Naive thymus-derived CD4-positive, alpha-beta T cell (primary cell): ENCODE data around the gene ODC1. TPM values are rescaled to one million over a fixed set of nuclear protein-coding genes. Genes with fewer than 3 reads are reported as not detected.
A peak's percentile ranks its signal among the peaks of the same experiment; 100 is the strongest.

Source experiments
- ATAC-seq: fragments of 150-1000 bp; cut with Tn5 transposase; 2 replicates; pipeline ENCODE4 v1.10.0; 2021; ENCODE audit warnings: mild to moderate bottlenecking, moderate library complexity
- CTCF ChIA-PET: fragments of 350-600 bp; sonication (Branson Sonifier 250); formaldehyde crosslinking; loops from one replicate; lab custom pipeline; 2021; ENCODE audit warnings: antibody characterized with exemption; lab: Charles Lee
- POLR2A ChIA-PET: fragments of 350-600 bp; sonication (Branson Sonifier 250); formaldehyde crosslinking; loops from one replicate; lab custom pipeline; 2021; ENCODE audit warnings: antibody characterized with exemption, inconsistent platforms; lab: Charles Lee
- DNase-seq, 9 donors: peaks; one replicate each; pipeline versions ENCODE4 v3.0.0 to v3.0.0-alpha.2; 2020 to 2022; ENCODE audit warnings: mixed read lengths in 1 of 9
- H3K27ac ChIP-seq: one replicate; pipeline ENCODE4 v1.7.0; 2013; ENCODE audit warnings: mild to moderate bottlenecking, low read depth, low read length, moderate library complexity
- H3K27me3 ChIP-seq, 2 donors: one replicate each; pipeline ENCODE4 v1.7.0; 2013; ENCODE audit warnings: low read length in 2 of 2, mild to moderate bottlenecking in 2 of 2, moderate library complexity in 2 of 2; ENCODE audit not compliant: control insufficient read depth in 2 of 2, insufficient read depth in 2 of 2
- H3K36me3 ChIP-seq, 3 experiments: 1 replicate in 2 of 3; 2 replicates in 1 of 3; pipeline ENCODE4 v1.7.0; 2013; ENCODE audit warnings: low read length in 3 of 3, mild to moderate bottlenecking in 3 of 3, moderate library complexity in 1 of 3; ENCODE audit not compliant: insufficient read depth in 3 of 3, control insufficient read depth in 2 of 3
- H3K4me1 ChIP-seq, 2 donors: one replicate each; pipeline ENCODE4 v1.7.0; 2013; ENCODE audit warnings: low read length in 2 of 2, mild to moderate bottlenecking in 2 of 2, moderate library complexity in 1 of 2; ENCODE audit not compliant: control insufficient read depth in 2 of 2, insufficient read depth in 2 of 2
- H3K4me3 ChIP-seq: 2 replicates; pipeline ENCODE4 v1.7.0; 2013; ENCODE audit warnings: mild to moderate bottlenecking, low read length
- H3K9me3 ChIP-seq, 3 experiments: 1 replicate in 2 of 3; 2 replicates in 1 of 3; pipeline ENCODE4 v1.7.0; 2013; ENCODE audit warnings: low read length in 3 of 3; ENCODE audit not compliant: control insufficient read depth in 2 of 3
- H3K27ac Mint-ChIP-seq, 9 donors: one replicate each; pipeline ENCODE4 v1.8.0; 2020 to 2022; ENCODE audit warnings: mixed read lengths in 9 of 9, mild to moderate bottlenecking in 8 of 9, moderate library complexity in 5 of 9, inconsistent platforms in 2 of 9
- H3K27me3 Mint-ChIP-seq, 5 donors: one replicate each; pipeline ENCODE4 v1.8.0; 2021 to 2022; ENCODE audit warnings: mixed read lengths in 5 of 5, mild to moderate bottlenecking in 1 of 5
- H3K36me3 Mint-ChIP-seq, 5 donors: one replicate each; pipeline ENCODE4 v1.8.0; 2020 to 2022; ENCODE audit warnings: mixed read lengths in 5 of 5, mild to moderate bottlenecking in 3 of 5, inconsistent platforms in 1 of 5
- H3K4me1 Mint-ChIP-seq, 7 donors: one replicate each; pipeline ENCODE4 v1.8.0; 2020 to 2022; ENCODE audit warnings: mixed read lengths in 7 of 7, mild to moderate bottlenecking in 3 of 7, inconsistent platforms in 1 of 7
- H3K4me3 Mint-ChIP-seq, 10 donors: one replicate each; pipeline ENCODE4 v1.8.0; 2020 to 2022; ENCODE audit warnings: mild to moderate bottlenecking in 10 of 10, mixed read lengths in 10 of 10, moderate library complexity in 6 of 10, inconsistent platforms in 2 of 10
- H3K9me3 Mint-ChIP-seq, 11 donors: one replicate each; pipeline ENCODE4 v1.8.0; 2020 to 2022; ENCODE audit warnings: mixed read lengths in 11 of 11, mild to moderate bottlenecking in 4 of 11, inconsistent platforms in 1 of 11, moderate library complexity in 1 of 11
- intact Hi-C, 2 donors: fragments of 100-400 bp; cut with micrococcal nuclease; formaldehyde crosslinking; loops; one replicate each; pipeline ENCODE4 v1.15.1; 2023
- polyA plus RNA-seq, 2 donors: library from polyadenylated mRNA; unstranded; fragments of 300-500 nt; fragmentation: Illumina TruSeq; gene quantifications; one replicate each; pipeline ENCODE4 v1.2.3, GENCODE V29; 2021
- total RNA-seq, 6 experiments: library from RNA in 5 of 6; stranded (reverse) in 5 of 6; gene quantifications; 1 replicate in 5 of 6; 2 replicates in 1 of 6; pipeline ENCODE4 v1.2.3 and lab custom pipeline; 2021 to 2026

The ODC1 gene
- total and polyA plus RNA-seq, 7 experiments from 2014 or later, result 32.7 to 88.2 (median 52.4) TPM

- H3K36me3 ChIP-seq, result peaks cover 0 to 18% (median 0%) of the 10 kb centered on the region in 3 experiments
- H3K27ac Mint-ChIP-seq, result peak overlapping the region in 2 of 9 donors; percentile 55 to 56
- ChIA-PET POLR2A (interaction anchor here (0.9 kb wide), 1 partner anchor 93 kb away, joined by 3 read pairs; no protein-coding TSS in a partner anchor), CTCF (interaction anchor here (0.5 to 3.1 kb wide), 3 partner anchors 23 to 360 kb away, joined by 3 to 21 read pairs (median 3); no protein-coding TSS in a partner anchor)
- peaks cover 0 to 5% of the 10 kb centered on the region in 2 donors for H3K4me1 ChIP-seq
- ATAC-seq (no peak), DNase-seq (no peak)
- H3K4me3 Mint-ChIP-seq, result peak overlapping the region in 9 of 10 donors; percentile 45 to 81 (median 78)
- peaks cover 0 to 6% (median 2%) of the 10 kb centered on the region in 5 donors for H3K27me3 Mint-ChIP-seq
- no peaks in the 10 kb centered on the region for H3K9me3 ChIP-seq
- no peak overlapping the region for H3K27ac ChIP-seq
- peaks cover 0 to 20% (median 12%) of the 10 kb centered on the region in 7 donors for H3K4me1 Mint-ChIP-seq
- peaks cover 0 to 7% (median 3%) of the 10 kb centered on the region in 5 donors for H3K36me3 Mint-ChIP-seq
- no peak overlapping the region for H3K4me3 ChIP-seq
- H3K9me3 Mint-ChIP-seq, result no peaks in the 10 kb centered on the region
- H3K27me3 ChIP-seq, result peaks cover 0 to 2% of the 10 kb centered on the region in 2 donors
- intact Hi-C loops, result loop anchor here (1.0 to 10.0 kb wide), 2 partner anchors 22 to 617 kb away; no protein-coding TSS in a partner anchor
These were observed 16.3 kb downstream of the ODC1 start for GRCh38 chr2:10431797-10432196.

GRCh38 chr2:10430886-10431622 is 17.1 kb downstream of the ODC1 start:
- intact Hi-C loops, result loop anchor here (10.0 kb wide), 1 partner anchor 616 kb away; no protein-coding TSS in a partner anchor
- H3K36me3 Mint-ChIP-seq, result peaks cover 0 to 12% (median 3%) of the 10 kb centered on the region in 5 donors
- DNase-seq, result no peak
- ChIA-PET POLR2A (interaction anchor here (0.9 to 1.0 kb wide), 2 partner anchors 14 to 92 kb away, joined by 3 to 5 read pairs; no protein-coding TSS in a partner anchor), CTCF (interaction anchor here (0.6 to 3.1 kb wide), 4 partner anchors 21 to 359 kb away, joined by 3 to 21 read pairs (median 3); no protein-coding TSS in a partner anchor)
- H3K27ac ChIP-seq, result no peak overlapping the region
- H3K27ac Mint-ChIP-seq, result no peak overlapping the region
- H3K36me3 ChIP-seq, result peaks cover 0 to 26% (median 0%) of the 10 kb centered on the region in 3 experiments
- H3K27me3 Mint-ChIP-seq, result peaks cover 0 to 6% (median 2%) of the 10 kb centered on the region in 5 donors
- H3K27me3 ChIP-seq, result peaks cover 0 to 2% of the 10 kb centered on the region in 2 donors
- H3K4me1 ChIP-seq, result peaks cover 0 to 5% of the 10 kb centered on the region in 2 donors
- H3K4me3 Mint-ChIP-seq, result peak overlapping the region in 6 of 10 donors; percentile 15 to 81 (median 59)
- no peak overlapping the region for H3K4me3 ChIP-seq
- H3K4me1 Mint-ChIP-seq, result peaks cover 0 to 20% (median 12%) of the 10 kb centered on the region in 7 donors
- H3K9me3 ChIP-seq, result no peaks in the 10 kb centered on the region
- no peak for ATAC-seq
- H3K9me3 Mint-ChIP-seq, result no peaks in the 10 kb centered on the region

- Mint-ChIP-seq H3K27ac (no peak overlapping the region), H3K36me3 (peaks cover 0 to 17% (median 3%) of the 10 kb centered on the region in 5 donors), H3K4me1 (peaks cover 0 to 16% (median 12%) of the 10 kb centered on the region in 7 donors), H3K9me3 (no peaks in the 10 kb centered on the region), H3K4me3 (no peak overlapping the region), H3K27me3 (peaks cover 0 to 6% (median 2%) of the 10 kb centered on the region in 5 donors)
- ATAC-seq (no peak), DNase-seq (no peak)
- H3K27me3 ChIP-seq, result peaks cover 0 to 2% of the 10 kb centered on the region in 2 donors
- intact Hi-C loops, result no loop called here
- H3K4me1 ChIP-seq, result no peaks in the 10 kb centered on the region
- POLR2A ChIA-PET, result no interaction called here
- no peaks in the 10 kb centered on the region for H3K9me3 ChIP-seq
- H3K36me3 ChIP-seq, result peaks cover 0 to 47% (median 0%) of the 10 kb centered on the region in 3 experiments
- H3K4me3 ChIP-seq, result no peak overlapping the region
- CTCF ChIA-PET, result no interaction called here
- H3K27ac ChIP-seq, result no peak overlapping the region
These were observed 19.2 kb downstream of the ODC1 start for GRCh38 chr2:10428924-10429323.

- POLR2A ChIA-PET, result no interaction called here
- H3K4me1 Mint-ChIP-seq, result peaks cover 0 to 14% (median 10%) of the 10 kb centered on the region in 7 donors
- CTCF ChIA-PET, result no interaction called here
- no peak overlapping the region for H3K27ac Mint-ChIP-seq
- Histone ChIP-seq H3K27ac (no peak overlapping the region), H3K27me3 (peaks cover 0 to 2% of the 10 kb centered on the region in 2 donors), H3K36me3 (peaks cover 0 to 53% (median 0%) of the 10 kb centered on the region in 3 experiments), H3K4me1 (no peaks in the 10 kb centered on the region), H3K4me3 (no peak overlapping the region), H3K9me3 (no peaks in the 10 kb centered on the region)
- DNase-seq, result no peak
- no peak for ATAC-seq
- H3K4me3 Mint-ChIP-seq, result no peak overlapping the region
- H3K36me3 Mint-ChIP-seq, result peaks cover 0 to 21% (median 3%) of the 10 kb centered on the region in 5 donors
- H3K9me3 Mint-ChIP-seq, result no peaks in the 10 kb centered on the region
- intact Hi-C loops, result no loop called here
- peaks cover 0 to 5% (median 2%) of the 10 kb centered on the region in 5 donors for H3K27me3 Mint-ChIP-seq
These were observed 19.8 kb downstream of the ODC1 start for GRCh38 chr2:10428355-10428754.

- H3K4me1 Mint-ChIP-seq, result peaks cover 0 to 10% (median 6%) of the 10 kb centered on the region in 7 donors
- no peaks in the 10 kb centered on the region for H3K4me1 ChIP-seq
- H3K27me3 Mint-ChIP-seq, result peaks cover 0 to 2% (median 0%) of the 10 kb centered on the region in 5 donors
- H3K9me3 ChIP-seq, result no peaks in the 10 kb centered on the region
- H3K4me3 ChIP-seq, result no peak overlapping the region
- H3K9me3 Mint-ChIP-seq, result no peaks in the 10 kb centered on the region
- ChIA-PET CTCF (no interaction called here), POLR2A (no interaction called here)
- intact Hi-C loops, result no loop called here
- ATAC-seq (no peak), DNase-seq (no peak)
- no peak overlapping the region for H3K27ac ChIP-seq
- no peak overlapping the region for H3K27ac Mint-ChIP-seq
- H3K36me3 Mint-ChIP-seq, result peaks cover 0 to 21% (median 3%) of the 10 kb centered on the region in 5 donors
- H3K36me3 ChIP-seq, result peaks cover 0 to 61% (median 5%) of the 10 kb centered on the region in 3 experiments
- H3K4me3 Mint-ChIP-seq, result no peak overlapping the region
- H3K27me3 ChIP-seq, result peaks cover 0 to 2% of the 10 kb centered on the region in 2 donors
These were observed 20.5 kb downstream of the ODC1 start for GRCh38 chr2:10427618-10427949.

- DNase-seq (no peak), ATAC-seq (no peak)
- H3K4me3 ChIP-seq, result no peak overlapping the region
- peaks cover 0 to 9% (median 3%) of the 10 kb centered on the region in 7 donors for H3K4me1 Mint-ChIP-seq
- H3K27ac Mint-ChIP-seq, result peak overlapping the region in 1 of 9 donors; percentile 43
- H3K36me3 ChIP-seq, result peaks cover 0 to 67% (median 8%) of the 10 kb centered on the region in 3 experiments
- intact Hi-C loops, result no loop called here
- ChIA-PET CTCF (no interaction called here), POLR2A (no interaction called here)
- no peak overlapping the region for H3K27ac ChIP-seq
- no peaks in the 10 kb centered on the region for H3K4me1 ChIP-seq
- no peaks in the 10 kb centered on the region for H3K9me3 ChIP-seq
- no peaks in the 10 kb centered on the region for H3K9me3 Mint-ChIP-seq
- peaks cover 0 to 26% (median 3%) of the 10 kb centered on the region in 5 donors for H3K36me3 Mint-ChIP-seq
- peaks cover 0 to 1% (median 0%) of the 10 kb centered on the region in 5 donors for H3K27me3 Mint-ChIP-seq
- H3K4me3 Mint-ChIP-seq, result no peak overlapping the region
- peaks cover 0 to 2% of the 10 kb centered on the region in 2 donors for H3K27me3 ChIP-seq
These were observed 21.2 kb downstream of the ODC1 start for GRCh38 chr2:10426726-10427617.
